NK-92 (cell line): Measurements from ENCODE around the gene ZNF296.

Experiments used
- DNase-seq: peaks from one replicate; lab custom pipeline; 2025; ENCODE audit not compliant: unreplicated experiment; lab: John Stamatoyannopoulos, UW

ZNF296 gene

GRCh38 chr19:45061965-45062364 lies 14.3 kb downstream of the ZNF296 start:
- DNase-seq, result no peak

GRCh38 chr19:45059258-45059965 lies 16.9 kb downstream of the ZNF296 start:
- no peak for DNase-seq

- DNase-seq, result no peak
Observed at GRCh38 chr19:45058622-45059159, 17.6 kb downstream of the ZNF296 start.

GRCh38 chr19:45057444-45057843 lies 18.8 kb downstream of the ZNF296 start:
- no peak for DNase-seq

- no peak for DNase-seq
Observed at GRCh38 chr19:45056831-45057230, 19.4 kb downstream of the ZNF296 start.

GRCh38 chr19:45051929-45052579 lies 24.2 kb downstream of the ZNF296 start:
- no peak for DNase-seq

GRCh38 chr19:45050036-45050435 lies 26.2 kb downstream of the ZNF296 start:
- no peak for DNase-seq

GRCh38 chr19:45049073-45049736 lies 27.1 kb downstream of the ZNF296 start:
- DNase-seq, result no peak

- DNase-seq, result no peak
Observed at GRCh38 chr19:45047188-45047797, 29.0 kb downstream of the ZNF296 start.

GRCh38 chr19:45046355-45046754 lies 29.9 kb downstream of the ZNF296 start:
- no peak for DNase-seq

- DNase-seq, result no peak
Observed at GRCh38 chr19:45045671-45046353, 30.5 kb downstream of the ZNF296 start.

GRCh38 chr19:45041125-45041524 lies 35.2 kb downstream of the ZNF296 start:
- no peak for DNase-seq

GRCh38 chr19:45040059-45040771 lies 36.1 kb downstream of the ZNF296 start:
- no peak for DNase-seq

- no peak for DNase-seq
Observed at GRCh38 chr19:45038931-45039893, 37.1 kb downstream of the ZNF296 start, which contains the start of gene CLASRP. Gene CLASRP, plus strand, starts transcription at chr19:45039045. Its CDS starts 1,168 bp downstream, at chr19:45040213.

GRCh38 chr19:45037393-45038169 lies 38.7 kb downstream of the ZNF296 start:
- DNase-seq, result no peak

GRCh38 chr19:45035755-45036154 lies 40.5 kb downstream of the ZNF296 start:
- DNase-seq, result no peak

GRCh38 chr19:45032421-45032820 lies 43.9 kb downstream of the ZNF296 start:
- no peak for DNase-seq

GRCh38 chr19:45030825-45031224 lies 45.5 kb downstream of the ZNF296 start:
- DNase-seq, result no peak
